OCI-LY1 (cell line): ENCODE results near the gene ZNG1B.
"Not testable (repeated sequence)": the region's sequence is repeated elsewhere in the genome, so short reads cannot be mapped to it uniquely, and the experiment has no call there.

Experiments
- H2AFZ ChIP-seq: fragments of 200-600 bp; sonication (generic), shearing (Covaris generic); 2 replicates; pipeline ENCODE4 v1.6.0; 2014; ENCODE audit warnings: antibody characterized with exemption, mild to moderate bottlenecking, low read length
- H3F3A ChIP-seq: fragments of 200-600 bp; sonication (generic), shearing (Covaris generic); 2 replicates; pipeline ENCODE4 v1.6.0; 2014; ENCODE audit warnings: mild to moderate bottlenecking, antibody characterized with exemption, low read length, moderate library complexity; ENCODE audit not compliant: insufficient read depth
- H3K27ac ChIP-seq: fragments of 200-600 bp; sonication (generic); 2 replicates; pipeline ENCODE4 v1.5.1; 2014; ENCODE audit warnings: low read length, mixed run types, mild to moderate bottlenecking, low read depth; ENCODE audit not compliant: poor library complexity, severe bottlenecking
- H3K27me3 ChIP-seq: fragments of 200-600 bp; sonication (generic); 2 replicates; pipeline ENCODE4 v1.6.0; 2014; ENCODE audit warnings: antibody characterized with exemption, mild to moderate bottlenecking, low read length, moderate library complexity; ENCODE audit not compliant: insufficient read depth
- H3K36me3 ChIP-seq: fragments of 200-600 bp; sonication (generic); 2 replicates; pipeline ENCODE4 v1.6.1; 2014; ENCODE audit warnings: mild to moderate bottlenecking, antibody characterized with exemption, low read length, moderate library complexity, mixed read lengths; ENCODE audit not compliant: insufficient read depth
- H3K4me1 ChIP-seq: fragments of 200-600 bp; sonication (generic); 2 replicates; pipeline ENCODE4 v1.5.1; 2014; ENCODE audit warnings: mild to moderate bottlenecking, low read length, moderate library complexity; ENCODE audit not compliant: insufficient read depth, severe bottlenecking
- H3K4me2 ChIP-seq: fragments of 200-600 bp; sonication (generic), shearing (Covaris generic); 2 replicates; pipeline ENCODE4 v1.6.1; 2014; ENCODE audit warnings: low read length
- H3K4me3 ChIP-seq: fragments of 200-600 bp; sonication (generic); 2 replicates; pipeline ENCODE4 v1.5.1; 2014; ENCODE audit warnings: low read length, low read depth, mild to moderate bottlenecking, mixed read lengths; ENCODE audit not compliant: poor library complexity, severe bottlenecking
- H3K79me2 ChIP-seq: fragments of 200-600 bp; shearing (Covaris generic); 2 replicates; pipeline ENCODE4 v1.6.1; 2016; ENCODE audit warnings: mixed run types, low read length, mixed read lengths; ENCODE audit not compliant: insufficient read depth
- H3K9ac ChIP-seq: fragments of 200-600 bp; sonication (generic), shearing (Covaris generic); 2 replicates; pipeline ENCODE4 v1.6.1; 2014; ENCODE audit warnings: mild to moderate bottlenecking, low read length, mixed read lengths
- H3K9me2 ChIP-seq: fragments of 200-600 bp; sonication (generic), shearing (Covaris generic); 2 replicates; pipeline ENCODE4 v1.6.1; 2014; ENCODE audit warnings: low read depth, mild to moderate bottlenecking, low read length, mixed read lengths
- H3K9me3 ChIP-seq: fragments of 200-600 bp; shearing (Covaris generic); 2 replicates; pipeline ENCODE4 v1.6.1; 2014; ENCODE audit warnings: low read length, mixed read lengths
- H4K20me1 ChIP-seq: fragments of 200-600 bp; sonication (generic), shearing (Covaris generic); 2 replicates; pipeline ENCODE4 v1.6.0; 2016; ENCODE audit warnings: mild to moderate bottlenecking, low read length; ENCODE audit not compliant: insufficient read depth
- EZH2 ChIP-seq: fragments of 200-600 bp; sonication (generic), shearing (Covaris generic); IDR thresholded peaks from 2 replicates; pipeline ENCODE4 v1.8.0; 2017; ENCODE audit warnings: borderline replicate concordance, mixed run types, mild to moderate bottlenecking, antibody characterized with exemption, low read length, moderate library complexity, mixed read lengths
- TF ChIP-seq, protein P1 (sequence below): fragments of 200-600 bp; sonication (generic), shearing (Covaris generic); IDR thresholded peaks from 2 replicates; pipeline ENCODE4 v1.5.1; 2017; ENCODE audit warnings: mild to moderate bottlenecking, antibody characterized with exemption, low read length, moderate library complexity, mixed read lengths

The ZNG1B gene

GRCh38 chr2:113437508-113438465 lies at the start of gene ZNG1B:
Gene ZNG1B (plus strand): TSS chr2:113437691. CDS start chr2:113437869, 178 bp downstream.
- Histone ChIP-seq H3K9ac (peak within 1 kb of the TSS; percentile 70), H3K4me2 (peak within 1 kb of the TSS; percentile 71), H3K4me3 (peak within 1 kb of the TSS; percentile 73)
- not testable (repeated sequence) for H3K9me2 ChIP-seq, H3K9me3 ChIP-seq, H3K36me3 ChIP-seq, H3K79me2 ChIP-seq, H3K4me1 ChIP-seq, H2AFZ ChIP-seq, H3K27me3 ChIP-seq, H3F3A ChIP-seq, H4K20me1 ChIP-seq, H3K27ac ChIP-seq

GRCh38 chr2:113390124-113390849 lies 47.2 kb upstream of the ZNG1B start:
- Histone ChIP-seq H3K4me1 (peaks cover 4% of the 10 kb centered on the region), H3F3A (no peaks in the 10 kb centered on the region), H3K27me3 (no peaks in the 10 kb centered on the region), H3K9me2 (no peaks in the 10 kb centered on the region), H4K20me1 (no peaks in the 10 kb centered on the region), H3K4me3 (peak overlapping the region; percentile 33), H3K27ac (no peak overlapping the region), H3K9ac (no peak overlapping the region), H3K9me3 (peaks cover 3% of the 10 kb centered on the region; the same call in 1 of the 2 replicates), H3K36me3 (no peaks in the 10 kb centered on the region), H3K79me2 (no peaks in the 10 kb centered on the region), H3K4me2 (peak overlapping the region; percentile 67), H2AFZ (peak overlapping the region; percentile 96; the same call in 1 of the 2 replicates)
- no peak for TF ChIP-seq EZH2
- TF ChIP-seq, protein P1, sequence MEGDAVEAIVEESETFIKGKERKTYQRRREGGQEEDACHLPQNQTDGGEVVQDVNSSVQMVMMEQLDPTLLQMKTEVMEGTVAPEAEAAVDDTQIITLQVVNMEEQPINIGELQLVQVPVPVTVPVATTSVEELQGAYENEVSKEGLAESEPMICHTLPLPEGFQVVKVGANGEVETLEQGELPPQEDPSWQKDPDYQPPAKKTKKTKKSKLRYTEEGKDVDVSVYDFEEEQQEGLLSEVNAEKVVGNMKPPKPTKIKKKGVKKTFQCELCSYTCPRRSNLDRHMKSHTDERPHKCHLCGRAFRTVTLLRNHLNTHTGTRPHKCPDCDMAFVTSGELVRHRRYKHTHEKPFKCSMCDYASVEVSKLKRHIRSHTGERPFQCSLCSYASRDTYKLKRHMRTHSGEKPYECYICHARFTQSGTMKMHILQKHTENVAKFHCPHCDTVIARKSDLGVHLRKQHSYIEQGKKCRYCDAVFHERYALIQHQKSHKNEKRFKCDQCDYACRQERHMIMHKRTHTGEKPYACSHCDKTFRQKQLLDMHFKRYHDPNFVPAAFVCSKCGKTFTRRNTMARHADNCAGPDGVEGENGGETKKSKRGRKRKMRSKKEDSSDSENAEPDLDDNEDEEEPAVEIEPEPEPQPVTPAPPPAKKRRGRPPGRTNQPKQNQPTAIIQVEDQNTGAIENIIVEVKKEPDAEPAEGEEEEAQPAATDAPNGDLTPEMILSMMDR = peak; percentile 97

DNA sequence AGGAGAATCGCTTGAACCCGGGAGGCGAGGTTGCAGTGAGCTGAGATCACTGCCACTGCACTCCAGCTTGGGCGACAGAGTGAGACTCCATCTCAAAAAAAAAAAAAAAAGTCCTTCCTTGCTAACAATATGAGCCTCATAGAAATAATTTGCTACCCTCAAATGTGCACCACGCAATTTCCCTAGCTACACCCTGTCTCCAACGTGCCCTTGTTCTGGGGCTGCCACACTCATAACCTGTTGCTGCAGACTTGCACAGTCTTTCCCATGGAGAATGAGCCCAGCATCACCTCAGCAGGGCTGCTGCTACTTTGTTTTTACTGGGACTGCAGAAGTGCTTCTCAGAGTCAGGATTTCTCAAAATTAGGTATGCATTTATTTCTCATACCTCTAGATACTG lies 46.4 kb upstream of the ZNG1B start:
- Histone ChIP-seq H3K4me2 (no peak overlapping the region), H3K4me3 (no peak overlapping the region), H3K79me2 (no peaks in the 10 kb centered on the region), H2AFZ (no peak overlapping the region), H3K27ac (no peak overlapping the region), H3K36me3 (no peaks in the 10 kb centered on the region), H3K9ac (no peak overlapping the region), H3K9me2 (no peaks in the 10 kb centered on the region), H4K20me1 (no peaks in the 10 kb centered on the region), H3F3A (no peaks in the 10 kb centered on the region), H3K27me3 (no peaks in the 10 kb centered on the region), H3K9me3 (peaks cover 3% of the 10 kb centered on the region; the same call in 1 of the 2 replicates), H3K4me1 (peaks cover 4% of the 10 kb centered on the region)
- TF ChIP-seq, protein P1 = no peak
- TF ChIP-seq EZH2 = no peak
